ENCODE data around the gene SULF2.

The SULF2 gene

GRCh38 chr20:47610247-47610944 is 174.9 kb downstream of the SULF2 start:
- DNase-seq (ENCODE audit: low read depth in 4 of 4, low spot score in 1 of 4): peak; percentile 23 to 72 (median 54)

GRCh38 chr20:47609001-47609400 is 176.3 kb downstream of the SULF2 start:
- DNase-seq (ENCODE audit: low read depth in 4 of 4, low spot score in 1 of 4): no peak

Measured in stimulated activated CD4-positive, alpha-beta T cell treated with anti-CD3 and anti-CD28 coated beads, Interleukin-1b, Interleukin-23, amount 100 ng/mL, for 24 hours (primary cell).